B cell (primary cell): ENCODE data around the gene EGFL6. TPM values are rescaled to one million over a fixed set of nuclear protein-coding genes. Genes with fewer than 3 reads are reported as not detected.
"Not testable (repeated sequence)": the region's sequence is repeated elsewhere in the genome, so short reads cannot be mapped to it uniquely, and the experiment has no call there.

ENCODE experiments used
- ATAC-seq: fragments of 200-7000 bp; cut with Tn5 transposase; one replicate; pipeline ENCODE4 v1.10.0; 2021; ENCODE audit warnings: low read depth, mild to moderate bottlenecking, moderate number of reproducible peaks, moderate library complexity
- CTCF ChIA-PET: fragments of 350-600 bp; sonication (Branson Sonifier 250); formaldehyde crosslinking; loops from one replicate; lab custom pipeline; 2021; ENCODE audit warnings: antibody characterized with exemption, inconsistent platforms; lab: Charles Lee
- POLR2A ChIA-PET: fragments of 350-600 bp; sonication (Branson Sonifier 250); formaldehyde crosslinking; loops from one replicate; lab custom pipeline; 2021; ENCODE audit warnings: antibody characterized with exemption; lab: Charles Lee
- DNase-seq: peaks from one replicate; pipeline ENCODE4 v3.0.0; 2013
- H2AFZ ChIP-seq: 2 replicates; pipeline ENCODE4 v1.6.1; 2012; ENCODE audit warnings: mild to moderate bottlenecking, low read depth, low read length; ENCODE audit not compliant: insufficient read depth, poor library complexity, severe bottlenecking
- H3K27ac ChIP-seq, 2 donors: 1 replicate in 1 of 2; 2 replicates in 1 of 2; pipeline ENCODE4 v1.5.1; 2012 to 2013; ENCODE audit warnings: low read length in 2 of 2, mild to moderate bottlenecking in 2 of 2, moderate library complexity in 1 of 2
- H3K27me3 ChIP-seq, 4 experiments: fragments of 200-600 bp in 1 of 4; sonication (generic) in 1 of 4; replicated peaks in 1 of 4; 1 replicate in 2 of 4; 2 replicates in 2 of 4; pipeline versions ENCODE4 v1.6.1 to v1.7.0; 2013 to 2016; ENCODE audit warnings: low read length in 3 of 4, mild to moderate bottlenecking in 2 of 4, mixed read lengths in 1 of 4, moderate library complexity in 1 of 4; ENCODE audit not compliant: insufficient read depth in 4 of 4, control insufficient read depth in 3 of 4; ENCODE audit errors: control extremely low read depth in 1 of 4
- H3K36me3 ChIP-seq, 2 experiments: replicated peaks in 1 of 2; 1 replicate in 1 of 2; 2 replicates in 1 of 2; pipeline versions ENCODE4 v1.6.1 to v1.7.1; 2013; ENCODE audit warnings: low read length in 1 of 2; ENCODE audit not compliant: insufficient read depth in 2 of 2, control insufficient read depth in 1 of 2; ENCODE audit errors: control extremely low read depth in 1 of 2, extremely low read depth in 1 of 2
- H3K4me1 ChIP-seq, 2 donors: fragments of 200-600 bp in 1 of 2; sonication (generic) in 1 of 2; 1 replicate in 1 of 2; 2 replicates in 1 of 2; pipeline versions ENCODE4 v1.5.1 to v1.6.1; 2013 to 2017; ENCODE audit warnings: low read length in 2 of 2; ENCODE audit not compliant: control insufficient read depth in 2 of 2, insufficient read depth in 2 of 2
- H3K4me2 ChIP-seq: replicated peaks from 2 replicates; pipeline ENCODE3; 2012; ENCODE audit warnings: mild to moderate bottlenecking, low read depth, low read length; ENCODE audit not compliant: poor library complexity, severe bottlenecking
- H3K4me3 ChIP-seq, 5 experiments: fragments of 200-600 bp in 1 of 5; sonication (generic) in 1 of 5; 1 replicate in 3 of 5; 2 replicates in 2 of 5; pipeline versions ENCODE4 v1.5.1 to v1.7.0; 2011 to 2016; ENCODE audit warnings: low read length in 4 of 5, mild to moderate bottlenecking in 4 of 5, low read depth in 2 of 5, control low read depth in 1 of 5, moderate library complexity in 1 of 5; ENCODE audit not compliant: insufficient read depth in 1 of 5; ENCODE audit errors: control extremely low read depth in 1 of 5, extremely low read depth in 1 of 5
- H3K79me2 ChIP-seq: fragments of 200-600 bp; sonication (generic); one replicate; pipeline ENCODE4 v1.6.0; 2016; ENCODE audit warnings: low read length; ENCODE audit not compliant: control insufficient read depth, insufficient read depth
- H3K9ac ChIP-seq: fragments of 200-600 bp; sonication (generic); 2 replicates; pipeline ENCODE4 v1.6.1; 2017; ENCODE audit warnings: mild to moderate bottlenecking, low read length, moderate library complexity
- H3K9me3 ChIP-seq, 3 donors: one replicate each; pipeline versions ENCODE4 v1.6.1 to v1.7.1; 2013; ENCODE audit warnings: low read length in 2 of 3; ENCODE audit not compliant: control insufficient read depth in 2 of 3, insufficient read depth in 1 of 3; ENCODE audit errors: control extremely low read depth in 1 of 3
- H4K20me1 ChIP-seq: 2 replicates; pipeline ENCODE4 v1.6.0; 2012; ENCODE audit warnings: mild to moderate bottlenecking, low read length; ENCODE audit not compliant: insufficient read depth, control insufficient read depth, poor library complexity, severe bottlenecking
- H3K27ac Mint-ChIP-seq: one replicate; pipeline ENCODE4 v1.8.0; 2021; ENCODE audit warnings: mixed read lengths
- H3K27me3 Mint-ChIP-seq: one replicate; pipeline ENCODE4 v1.8.0; 2021; ENCODE audit warnings: mixed read lengths
- H3K4me1 Mint-ChIP-seq: one replicate; pipeline ENCODE4 v1.8.0; 2021; ENCODE audit warnings: mixed read lengths
- H3K4me3 Mint-ChIP-seq: one replicate; pipeline ENCODE4 v1.8.0; 2021; ENCODE audit warnings: mixed read lengths
- H3K9me3 Mint-ChIP-seq: one replicate; pipeline ENCODE4 v1.8.0; 2022; ENCODE audit warnings: mixed read lengths; ENCODE audit not compliant: insufficient read depth
- CTCF ChIP-seq: fragments of 200-600 bp; IDR thresholded peaks from one replicate; pipeline ENCODE4 v1.8.0; 2022; ENCODE audit warnings: antibody characterized with exemption, mild to moderate bottlenecking
- EZH2 ChIP-seq: IDR thresholded peaks from 2 replicates; pipeline ENCODE4 v1.6.1; 2012; ENCODE audit warnings: borderline replicate concordance, low read depth, mild to moderate bottlenecking, moderate library complexity, low read length; ENCODE audit not compliant: insufficient read depth, poor library complexity, severe bottlenecking
- WGBS: methylation state at CpG from one replicate; pipeline ENCODE4 v1.1.5; 2013; ENCODE audit warnings: missing lambda C conversion rate; ENCODE audit not compliant: insufficient coverage; 5-methylcytosine and 5-hydroxymethylcytosine counted together
- intact Hi-C: fragments of 100-400 bp; cut with micrococcal nuclease; formaldehyde crosslinking; loops from one replicate; pipeline ENCODE4 v1.10.0; 2022
- polyA plus RNA-seq: library from polyadenylated mRNA; depleted of rRNA; stranded (reverse); fragments of >200 nt; gene quantifications from 2 replicates; pipeline ENCODE4 v1.2.3, GENCODE V29; 2012
- total RNA-seq, 2 donors: library from RNA; stranded (reverse); fragments of 120-200 nt in 1 of 2; gene quantifications; 1 replicate in 1 of 2; 2 replicates in 1 of 2; pipeline versions ENCODE4 v1.2.3 to v1.2.4, GENCODE V29; 2013 to 2022

EGFL6 gene
- total and polyA plus RNA-seq, 2 donors (not counting 1 experiment from before 2014, with no cell fraction given) = not detected

GRCh38 chrX:13622401-13622964 lies 53.1 kb downstream of the EGFL6 start:
- no peaks in the 10 kb centered on the region for H3K4me1 ChIP-seq
- H2AFZ ChIP-seq = no peak overlapping the region
- WGBS = no CpG with 5 or more reads among the region's 3 CpGs
- POLR2A ChIA-PET = no interaction called here
- no peak overlapping the region for H3K4me2 ChIP-seq
- H3K9me3 ChIP-seq = no peaks in the 10 kb centered on the region
- intact Hi-C loops = no loop called here
- no peaks in the 10 kb centered on the region for H3K36me3 ChIP-seq
- Mint-ChIP-seq H3K9me3 (no peaks in the 10 kb centered on the region), H3K4me1 (peaks cover 2% of the 10 kb centered on the region), H3K27ac (no peak overlapping the region), H3K4me3 (no peak overlapping the region), H3K27me3 (no peaks in the 10 kb centered on the region)
- ATAC-seq (no peak), DNase-seq (no peak)
- peaks cover 0 to 12% (median 0%) of the 10 kb centered on the region in 4 experiments for H3K27me3 ChIP-seq
- TF ChIP-seq EZH2 = no peak
- no peak for TF ChIP-seq CTCF
- CTCF ChIA-PET = interaction anchor here (0.9 kb wide), 1 partner anchor 13 kb away, joined by 3 read pairs; no protein-coding TSS in a partner anchor
- H3K27ac ChIP-seq = no peak overlapping the region
- no peak overlapping the region for H3K4me3 ChIP-seq
- H4K20me1 ChIP-seq = no peaks in the 10 kb centered on the region
- H3K9ac ChIP-seq = no peak overlapping the region
- H3K79me2 ChIP-seq = no peaks in the 10 kb centered on the region

- Histone ChIP-seq H3K27ac (no peak overlapping the region), H3K36me3 (no peaks in the 10 kb centered on the region), H3K79me2 (no peaks in the 10 kb centered on the region), H2AFZ (no peak overlapping the region), H3K4me2 (no peak overlapping the region), H4K20me1 (no peaks in the 10 kb centered on the region), H3K4me1 (no peaks in the 10 kb centered on the region), H3K9me3 (no peaks in the 10 kb centered on the region), H3K9ac (no peak overlapping the region), H3K27me3 (peaks cover 0 to 12% (median 0%) of the 10 kb centered on the region in 4 experiments), H3K4me3 (no peak overlapping the region)
- TF ChIP-seq EZH2 (no peak), CTCF (no peak)
- ChIA-PET POLR2A (no interaction called here), CTCF (interaction anchor here (1.0 kb wide), 1 partner anchor 9 kb away, joined by 3 read pairs; no protein-coding TSS in a partner anchor)
- Mint-ChIP-seq H3K4me1 (no peaks in the 10 kb centered on the region), H3K27me3 (no peaks in the 10 kb centered on the region), H3K4me3 (no peak overlapping the region), H3K27ac (no peak overlapping the region), H3K9me3 (no peaks in the 10 kb centered on the region)
- intact Hi-C loops = no loop called here
- ATAC-seq (no peak), DNase-seq (no peak)
- WGBS = no CpG with 5 or more reads among the region's 8 CpGs
These were observed 57.9 kb downstream of the EGFL6 start for GRCh38 chrX:13627306-13627705.

- H3K4me3 Mint-ChIP-seq, H3K9ac ChIP-seq, H3K4me3 ChIP-seq, H4K20me1 ChIP-seq, ATAC-seq, POLR2A ChIA-PET, H3K36me3 ChIP-seq, H3K9me3 Mint-ChIP-seq, H3K27ac Mint-ChIP-seq, H3K27ac ChIP-seq, H3K9me3 ChIP-seq, H3K4me1 ChIP-seq, H3K4me2 ChIP-seq, H3K4me1 Mint-ChIP-seq, H3K27me3 Mint-ChIP-seq, H2AFZ ChIP-seq, intact Hi-C loops, H3K79me2 ChIP-seq, CTCF ChIA-PET, DNase-seq: not testable (repeated sequence)
- 100% methylated on average over 2 of the region's 9 CpGs for WGBS
- H3K27me3 ChIP-seq = peaks cover 0 to 17% (median 1%) of the 10 kb centered on the region in 4 experiments
These were observed 67.8 kb downstream of the EGFL6 start for GRCh38 chrX:13637224-13637623.
